Thoracic aorta (tissue), 2 donors: ENCODE measurements around the gene DYNC1H1. TPM values are rescaled to one million over a fixed set of nuclear protein-coding genes. Genes with fewer than 3 reads are reported as not detected.
A peak's percentile ranks its signal among the peaks of the same experiment; 100 is the strongest.
"Not testable (repeated sequence)": the region's sequence is repeated elsewhere in the genome, so short reads cannot be mapped to it uniquely, and the experiment has no call there.

Source experiments
- ATAC-seq: fragments of 150-250 bp; one replicate; pipeline ENCODE4 v1.8.0; 2017; ENCODE audit warnings: low read depth; ENCODE audit not compliant: insufficient number of reproducible peaks, low FRiP score
- DNase-seq: peaks from one replicate; pipeline ENCODE4 v3.0.0-alpha.2; 2020; ENCODE audit warnings: low spot score
- H3K27ac ChIP-seq, 2 donors: fragments of 200-600 bp; sonication (generic); 1 replicate in 1 of 2; 2 replicates in 1 of 2; pipeline ENCODE4 v1.5.1; 2016; ENCODE audit warnings: mild to moderate bottlenecking in 2 of 2, moderate library complexity in 2 of 2
- H3K27me3 ChIP-seq: fragments of 200-600 bp; sonication (generic); replicated peaks from 2 replicates; pipeline ENCODE4 v1.6.0; 2016; ENCODE audit warnings: mild to moderate bottlenecking; ENCODE audit not compliant: insufficient read depth
- H3K36me3 ChIP-seq: fragments of 200-600 bp; sonication (generic); one replicate; pipeline ENCODE4 v1.5.1; 2016
- H3K4me1 ChIP-seq, 2 donors: fragments of 200-600 bp; sonication (generic); 1 replicate in 1 of 2; 2 replicates in 1 of 2; pipeline versions ENCODE4 v1.5.1 to v1.6.0; 2016; ENCODE audit warnings: low read depth in 2 of 2, mild to moderate bottlenecking in 1 of 2; ENCODE audit not compliant: control insufficient read depth in 1 of 2
- H3K4me3 ChIP-seq: fragments of 200-600 bp; sonication (generic); 2 replicates; pipeline ENCODE4 v1.5.1; 2016; ENCODE audit warnings: mild to moderate bottlenecking
- H3K9me3 ChIP-seq: fragments of 200-600 bp; sonication (generic); 2 replicates; pipeline ENCODE4 v1.5.1; 2016
- CTCF ChIP-seq: fragments of 200-600 bp; sonication (generic); IDR thresholded peaks from one replicate; pipeline ENCODE4 v1.5.1; 2019; ENCODE audit warnings: antibody characterized with exemption
- total RNA-seq, 2 donors: library from RNA; depleted of rRNA; stranded (reverse); fragments of >200 nt; gene quantifications; one replicate each; pipeline versions ENCODE4 v1.1.0 to v1.2.3, GENCODE V29; 2016

DYNC1H1 gene
- total RNA-seq, 2 donors from 2014 or later = 517 to 555 TPM

GRCh38 chr14:101970830-101971400, 6.5 kb downstream of the DYNC1H1 start:
- no peak for TF ChIP-seq CTCF
- H3K4me1 ChIP-seq = peaks cover 35 to 54% of the 10 kb centered on the region in 2 donors
- DNase-seq = no peak

GRCh38 chr14:101971458-101971857, 7.1 kb downstream of the DYNC1H1 start:
- not testable (repeated sequence) for DNase-seq, ATAC-seq, H3K4me3 ChIP-seq, H3K27me3 ChIP-seq, H3K36me3 ChIP-seq, H3K9me3 ChIP-seq
- Histone ChIP-seq H3K27ac (peak overlapping the region in 1 of 2 donors; percentile 65), H3K4me1 (peaks cover 31 to 48% of the 10 kb centered on the region in 2 donors)

More at GRCh38 chr14:101970830-101971400, 6.5 kb downstream of the DYNC1H1 start:
- Histone ChIP-seq H3K27ac (no peak overlapping the region), H3K27me3 (no peaks in the 10 kb centered on the region), H3K9me3 (no peaks in the 10 kb centered on the region), H3K36me3 (peaks cover under 1% of the 10 kb centered on the region), H3K4me3 (no peak overlapping the region)
- no peak for ATAC-seq

- H3K4me1 ChIP-seq = peaks cover 29 to 41% of the 10 kb centered on the region in 2 donors
- no peaks in the 10 kb centered on the region for H3K9me3 ChIP-seq
- H3K27ac ChIP-seq = peak overlapping the region; percentile 26 to 65
- H3K27me3 ChIP-seq = no peaks in the 10 kb centered on the region
- no peak for TF ChIP-seq CTCF
- peaks cover 6% of the 10 kb centered on the region for H3K36me3 ChIP-seq
- ATAC-seq (peak; percentile 94), DNase-seq (peak; percentile 73)
- H3K4me3 ChIP-seq = peak overlapping the region; percentile 48
Observed at GRCh38 chr14:101972126-101972866, 7.9 kb downstream of the DYNC1H1 start.

- DNase-seq (no peak), ATAC-seq (no peak)
- Histone ChIP-seq H3K27me3 (no peaks in the 10 kb centered on the region), H3K9me3 (no peaks in the 10 kb centered on the region), H3K27ac (peak overlapping the region; percentile 5 to 65), H3K4me1 (peaks cover 29 to 30% of the 10 kb centered on the region in 2 donors), H3K4me3 (no peak overlapping the region), H3K36me3 (peaks cover 6% of the 10 kb centered on the region)
- TF ChIP-seq CTCF = no peak
Observed at GRCh38 chr14:101973356-101973755, 9.0 kb downstream of the DYNC1H1 start.

- H3K27me3 ChIP-seq = no peaks in the 10 kb centered on the region
- no peak overlapping the region for H3K27ac ChIP-seq
- H3K4me1 ChIP-seq = peaks cover 30 to 35% of the 10 kb centered on the region in 2 donors
- H3K4me3 ChIP-seq = no peak overlapping the region
- no peak for DNase-seq
- no peaks in the 10 kb centered on the region for H3K9me3 ChIP-seq
- H3K36me3 ChIP-seq = peaks cover 14% of the 10 kb centered on the region
- no peak for TF ChIP-seq CTCF
- ATAC-seq = no peak
Observed at GRCh38 chr14:101975231-101975630, 10.9 kb downstream of the DYNC1H1 start.
